ENCODE results near the gene PRKCD.

- TF ChIP-seq CTCF (IDR thresholded peaks at IDR 0.05) (no peak), ZFX (IDR thresholded peaks at IDR 0.05; ENCODE audit: borderline replicate concordance) (no peak)
Measured at GRCh38 chr3:53132347-53132746, 28.7 kb upstream of the PRKCD start.
